HG03457 (cell line): ENCODE results near the gene MMP24.
"Not testable (repeated sequence)": the region's sequence is repeated elsewhere in the genome, so short reads cannot be mapped to it uniquely, and the experiment has no call there.

Experiments
- ATAC-seq: cut with Tn5 transposase; IDR thresholded peaks from one replicate; pipeline ENCODE4 v1.9.1; 2021; ENCODE audit warnings: moderate number of reproducible peaks; ENCODE audit not compliant: unreplicated experiment

MMP24 gene

DNA sequence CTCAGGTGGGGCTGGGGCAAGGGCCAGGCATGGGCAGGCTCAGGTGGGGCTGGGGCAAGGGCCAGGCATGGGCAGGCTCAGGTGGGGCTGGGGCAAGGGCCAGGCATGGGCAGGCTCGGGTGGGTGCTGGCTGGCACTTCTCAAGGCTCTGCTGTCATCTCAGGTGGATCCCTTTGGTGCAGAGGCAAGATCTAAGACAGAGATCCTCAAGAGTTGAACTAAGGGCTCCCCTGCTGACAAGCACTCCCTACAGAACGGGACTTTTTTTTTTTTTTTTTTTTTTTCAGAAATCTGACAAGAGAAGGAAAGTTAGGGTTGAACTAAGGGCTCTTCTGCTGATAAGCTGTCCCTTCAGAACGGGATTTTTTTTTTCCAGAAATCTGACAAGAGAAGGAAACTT lies 26.5 kb downstream of the MMP24 start:
- ATAC-seq, result no peak

GRCh38 chr20:35254448-35254999 lies 28.0 kb downstream of the MMP24 start:
- ATAC-seq, result no peak

- ATAC-seq, result no peak
Measured at GRCh38 chr20:35257175-35257909, 30.9 kb downstream of the MMP24 start.

- no peak for ATAC-seq
Measured at GRCh38 chr20:35260426-35260825, 33.9 kb downstream of the MMP24 start.

GRCh38 chr20:35262321-35262720 lies 35.8 kb downstream of the MMP24 start:
- ATAC-seq, result not testable (repeated sequence)

DNA sequence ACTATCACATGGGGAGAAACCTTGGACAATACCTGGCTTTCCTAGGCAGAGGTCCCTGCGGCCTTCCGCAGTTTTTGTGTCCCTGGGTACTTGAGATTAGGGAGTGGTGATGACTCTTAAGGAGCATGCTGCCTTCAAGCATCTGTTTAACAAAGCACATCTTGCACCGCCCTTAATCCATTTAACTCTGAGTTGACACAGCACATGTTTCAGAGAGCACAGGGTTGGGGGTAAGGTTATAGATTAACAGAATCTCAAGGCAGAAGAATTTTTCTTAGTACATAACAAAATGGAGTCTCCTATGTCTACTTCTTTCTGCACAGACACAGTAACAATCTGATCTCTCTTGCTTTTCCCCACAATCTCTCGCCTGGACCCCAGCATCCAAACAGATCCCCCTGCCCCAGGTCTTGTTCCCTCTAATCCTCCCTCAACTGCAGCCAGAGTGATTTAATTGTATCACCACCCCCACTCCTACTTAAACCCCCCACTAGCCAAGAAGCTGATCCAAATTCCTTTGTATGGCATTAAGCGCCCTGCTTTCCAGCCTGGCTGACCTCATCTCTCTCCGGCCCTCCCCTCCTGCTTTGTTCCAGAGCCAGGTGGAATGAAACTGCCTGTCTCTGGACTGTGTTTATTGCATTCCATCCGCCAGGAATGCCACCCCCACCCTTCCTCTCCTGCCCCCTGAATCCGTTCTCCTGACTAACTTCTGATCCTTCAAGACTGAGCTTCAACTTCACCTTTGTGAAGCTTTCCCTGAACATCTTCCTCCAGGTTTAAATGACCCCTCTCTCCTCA lies 36.4 kb downstream of the MMP24 start:
- ATAC-seq, result not testable (repeated sequence)

- ATAC-seq, result no peak
Measured at GRCh38 chr20:35263532-35264341, 37.2 kb downstream of the MMP24 start.

GRCh38 chr20:35264755-35265154 lies 38.3 kb downstream of the MMP24 start:
- ATAC-seq, result no peak

- ATAC-seq, result no peak
Measured at GRCh38 chr20:35267092-35267491, 40.6 kb downstream of the MMP24 start.

GRCh38 chr20:35269055-35269781 lies 42.7 kb downstream of the MMP24 start:
- ATAC-seq, result no peak

DNA sequence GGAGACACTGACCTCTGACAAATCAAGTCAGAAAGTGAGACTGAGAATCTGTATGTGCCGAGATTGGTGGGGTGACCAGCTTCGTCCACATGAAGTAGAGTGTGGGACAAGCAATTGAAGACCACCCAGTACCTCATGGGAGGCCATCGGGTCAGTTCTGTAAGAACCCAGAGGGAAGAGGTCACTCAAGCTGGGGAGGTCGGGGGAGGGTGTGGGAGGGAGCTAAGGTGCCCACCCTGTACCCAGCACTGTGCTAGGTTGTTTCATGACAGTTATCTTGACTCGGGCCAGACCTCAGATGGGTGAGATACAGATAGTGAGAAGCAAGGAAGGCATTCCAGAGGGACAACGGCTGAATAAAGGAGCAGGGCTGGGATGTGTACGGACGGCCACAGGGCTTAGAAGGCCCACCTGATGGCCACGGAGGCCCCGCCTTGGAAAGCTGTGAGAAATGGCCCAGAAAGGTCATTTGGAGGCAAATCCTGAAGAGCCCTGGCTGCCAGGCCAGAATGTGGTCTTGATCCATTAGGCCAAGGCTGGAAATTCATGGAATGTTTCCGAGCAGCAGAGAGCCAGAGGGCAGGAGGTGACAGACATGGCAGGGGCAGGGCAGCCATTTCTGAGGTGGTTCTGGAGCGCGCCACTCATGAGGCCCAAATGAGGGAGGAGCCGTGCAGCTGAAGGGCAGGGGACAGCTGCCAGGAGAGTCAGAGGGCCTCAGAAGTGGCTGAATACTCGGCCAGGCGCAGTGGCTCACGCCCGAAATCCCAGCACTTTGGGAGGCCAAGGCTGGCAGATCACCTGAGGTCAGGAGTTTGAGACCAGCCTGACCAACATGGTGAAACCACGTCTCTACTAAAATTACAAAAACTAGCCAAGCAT lies 43.8 kb downstream of the MMP24 start:
- no peak for ATAC-seq

GRCh38 chr20:35271073-35271882 lies 44.8 kb downstream of the MMP24 start:
- ATAC-seq, result no peak

DNA sequence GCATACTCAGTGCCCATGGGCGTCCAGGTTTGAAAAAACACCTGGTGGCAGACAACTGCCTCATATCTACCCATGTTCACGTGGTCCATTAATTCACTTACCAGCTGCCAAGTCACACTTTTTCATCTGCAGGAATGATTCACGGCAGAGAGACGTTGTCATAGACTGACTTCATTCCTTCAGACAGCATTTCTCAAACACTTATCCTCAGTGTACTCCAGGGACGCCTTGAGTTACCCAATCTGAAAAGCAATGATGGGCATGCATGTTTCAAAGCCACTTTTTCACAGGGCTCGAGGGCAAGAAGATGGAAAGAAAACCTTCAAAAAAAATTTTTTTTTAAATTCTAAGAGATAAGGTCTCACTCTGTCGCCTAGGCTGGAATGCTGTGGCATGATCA lies 45.4 kb downstream of the MMP24 start:
- ATAC-seq, result no peak

- ATAC-seq, result no peak
Measured at GRCh38 chr20:35273449-35274171, 47.1 kb downstream of the MMP24 start.

- no peak for ATAC-seq
Measured at GRCh38 chr20:35274172-35275092, 47.9 kb downstream of the MMP24 start.

- no peak for ATAC-seq
Measured at GRCh38 chr20:35275741-35276251, 49.3 kb downstream of the MMP24 start.

GRCh38 chr20:35276408-35276807 lies 49.9 kb downstream of the MMP24 start:
- ATAC-seq, result no peak
